ENCODE measurements around the gene IL26. TPM values are rescaled to one million over a fixed set of nuclear protein-coding genes. Genes with fewer than 3 reads are reported as not detected.

The IL26 gene
- polyA plus RNA-seq, 1 donor (not counting 4 experiments of a cell fraction or from before 2014, with no cell fraction given) = not detected

- no peak overlapping the region for H2AFZ ChIP-seq (ENCODE audit: control insufficient read depth, low read length)
- H3K36me3 ChIP-seq (ENCODE audit: control insufficient read depth in 2 of 2, extremely low read depth in 1 of 2, insufficient read depth in 2 of 2, low read length in 2 of 2) = no peaks in the 10 kb centered on the region
- H3K9me1 ChIP-seq (ENCODE audit: control insufficient read depth, extremely low read depth, insufficient read depth, low read length) = no peaks in the 10 kb centered on the region
- H3K4me1 ChIP-seq (ENCODE audit: control insufficient read depth, extremely low read depth, insufficient read depth, low read length) = peaks cover 5% of the 10 kb centered on the region
- no peak for FAIRE-seq
- H3K27ac ChIP-seq (ENCODE audit: control insufficient read depth, insufficient read depth, low read length) = no peak overlapping the region
- no peak overlapping the region for H3K4me3 ChIP-seq (ENCODE audit: control insufficient read depth in 2 of 3, extremely low read depth in 1 of 3, insufficient read depth in 2 of 3, low read depth in 1 of 3, low read length in 3 of 3)
- no peaks in the 10 kb centered on the region for H3K27me3 ChIP-seq (ENCODE audit: control insufficient read depth, extremely low read depth, insufficient read depth, low read length)
- H3K9me3 ChIP-seq (ENCODE audit: control insufficient read depth, low read depth, low read length) = no peaks in the 10 kb centered on the region
- no peak for DNase-seq (ENCODE audit: low read depth, low spot score)
- no peak for TF ChIP-seq CTCF (optimal IDR thresholded peaks at IDR 0.05 in 1 of 3, IDR thresholded peaks at IDR 0.05 in 1 of 3, conservative IDR thresholded peaks at IDR 0.05 in 1 of 3; ENCODE audit: extremely low read depth in 1 of 3, insufficient read depth in 2 of 3, low read length in 3 of 3)
- TF ChIP-seq EZH2 (IDR thresholded peaks at IDR 0.05; ENCODE audit: low read length) = no peak
- no peaks in the 10 kb centered on the region for H3K79me2 ChIP-seq (ENCODE audit: control insufficient read depth, insufficient read depth, low read length)
- H3K4me2 ChIP-seq (ENCODE audit: control insufficient read depth, extremely low read depth, insufficient read depth, low read depth, low read length) = no peak overlapping the region
- dilution Hi-C loops (cut with MboI; ENCODE audit: extremely low pct_ligation_motif_present, low sequenced_read_pairs) = no loop called here
- no peaks in the 10 kb centered on the region for H4K20me1 ChIP-seq (ENCODE audit: control insufficient read depth, extremely low read depth, insufficient read depth, low read length)
- no peak overlapping the region for H3K9ac ChIP-seq (ENCODE audit: control insufficient read depth, extremely low read depth, insufficient read depth, low read length)
Observed at GRCh38 chr12:68178774-68179439, 46.7 kb downstream of the IL26 start.

GRCh38 chr12:68178184-68178583, 47.4 kb downstream of the IL26 start:
- no peak overlapping the region for H3K4me2 ChIP-seq (ENCODE audit: control insufficient read depth, extremely low read depth, insufficient read depth, low read depth, low read length)
- H2AFZ ChIP-seq (ENCODE audit: control insufficient read depth, low read length) = no peak overlapping the region
- TF ChIP-seq EZH2 (IDR thresholded peaks at IDR 0.05; ENCODE audit: low read length) (no peak), CTCF (optimal IDR thresholded peaks at IDR 0.05 in 1 of 3, IDR thresholded peaks at IDR 0.05 in 1 of 3, conservative IDR thresholded peaks at IDR 0.05 in 1 of 3; ENCODE audit: extremely low read depth in 1 of 3, insufficient read depth in 2 of 3, low read length in 3 of 3) (no peak)
- H3K27me3 ChIP-seq (ENCODE audit: control insufficient read depth, extremely low read depth, insufficient read depth, low read length) = no peaks in the 10 kb centered on the region
- H4K20me1 ChIP-seq (ENCODE audit: control insufficient read depth, extremely low read depth, insufficient read depth, low read length) = no peaks in the 10 kb centered on the region
- no peak overlapping the region for H3K4me3 ChIP-seq (ENCODE audit: control insufficient read depth in 2 of 3, extremely low read depth in 1 of 3, insufficient read depth in 2 of 3, low read depth in 1 of 3, low read length in 3 of 3)
- dilution Hi-C loops (cut with MboI; ENCODE audit: extremely low pct_ligation_motif_present, low sequenced_read_pairs) = no loop called here
- no peak for FAIRE-seq
- H3K9me1 ChIP-seq (ENCODE audit: control insufficient read depth, extremely low read depth, insufficient read depth, low read length) = no peaks in the 10 kb centered on the region
- no peaks in the 10 kb centered on the region for H3K36me3 ChIP-seq (ENCODE audit: control insufficient read depth in 2 of 2, extremely low read depth in 1 of 2, insufficient read depth in 2 of 2, low read length in 2 of 2)
- peaks cover 5% of the 10 kb centered on the region for H3K4me1 ChIP-seq (ENCODE audit: control insufficient read depth, extremely low read depth, insufficient read depth, low read length)
- H3K9ac ChIP-seq (ENCODE audit: control insufficient read depth, extremely low read depth, insufficient read depth, low read length) = no peak overlapping the region
- no peaks in the 10 kb centered on the region for H3K79me2 ChIP-seq (ENCODE audit: control insufficient read depth, insufficient read depth, low read length)
- no peak overlapping the region for H3K27ac ChIP-seq (ENCODE audit: control insufficient read depth, insufficient read depth, low read length)
- DNase-seq (ENCODE audit: low read depth, low spot score) = no peak
- no peaks in the 10 kb centered on the region for H3K9me3 ChIP-seq (ENCODE audit: control insufficient read depth, low read depth, low read length)
